GM12878 (cell line): Measurements from ENCODE around the gene TRIM25. TPM values are rescaled to one million over a fixed set of nuclear protein-coding genes. Genes with fewer than 3 reads are reported as not detected.

ENCODE experiments used
- ATAC-seq: fragments of 200-7000 bp; cut with Tn5 transposase; 3 replicates; pipeline ENCODE4 v1.9.1; 2020; ENCODE audit warnings: mild to moderate bottlenecking, moderate library complexity
- BruUV-seq: library from RNA; stranded (reverse); fragments of 400-500 nt; replicated peaks from 2 replicates; lab custom pipeline; 2021; lab: Mats Ljungman, UMichigan
- CTCF ChIA-PET: fragments of 300-600 bp; sonication (Branson Sonifier 250); formaldehyde crosslinking; extraction: SDS; loops from one replicate; lab custom pipeline; 2021; ENCODE audit warnings: inconsistent platforms; lab: Yijun Ruan, JAX
- POLR2A ChIA-PET: fragments of 350-600 bp; formaldehyde crosslinking; extraction: SDS; loops from one replicate; lab custom pipeline; 2021; ENCODE audit warnings: inconsistent platforms; lab: Charles Lee
- RAD21 ChIA-PET: fragments of 300-600 bp; sonication (Branson Sonifier 250); formaldehyde crosslinking; loops from one replicate; lab custom pipeline; 2023; ENCODE audit warnings: antibody characterized with exemption; ENCODE audit not compliant: unreplicated experiment; lab: Charles Lee
- SMC1A ChIA-PET: fragments of 300-600 bp; sonication (Branson Sonifier 250); formaldehyde crosslinking; loops from one replicate; lab custom pipeline; 2023; ENCODE audit not compliant: unreplicated experiment, uncharacterized antibody; lab: Charles Lee
- DNase-seq: peaks from one replicate; pipeline ENCODE4 v3.0.0-alpha.2; 2011; ENCODE audit warnings: low read depth, low spot score
- FAIRE-seq: peaks from 3 replicates; lab custom pipeline; 2011; peaks lifted over from hg19 to GRCh38; lab: Jason Lieb, UNC
- H2AFZ ChIP-seq: 2 replicates; pipeline ENCODE4 v1.6.0; 2011; ENCODE audit warnings: low read depth, low read length, control low read depth; ENCODE audit not compliant: control insufficient read depth
- H3K27ac ChIP-seq: 2 replicates; pipeline ENCODE4 v1.5.1; 2011; ENCODE audit warnings: control low read depth; ENCODE audit not compliant: control insufficient read depth, insufficient read depth
- H3K27me3 ChIP-seq, 2 experiments: replicated peaks in 1 of 2; 2 replicates each; pipeline versions ENCODE4 v1.6.0 to v1.6.1; 2011; ENCODE audit warnings: low read length in 1 of 2; ENCODE audit not compliant: control insufficient read depth in 2 of 2, insufficient read depth in 2 of 2
- H3K36me3 ChIP-seq, 2 experiments: 2 replicates each; pipeline ENCODE4 v1.5.1; 2011; ENCODE audit warnings: low read length in 1 of 2; ENCODE audit not compliant: control insufficient read depth in 2 of 2, insufficient read depth in 2 of 2
- H3K4me1 ChIP-seq: 2 replicates; pipeline ENCODE4 v1.6.1; 2011; ENCODE audit warnings: mild to moderate bottlenecking, low read length, moderate library complexity, mixed read lengths; ENCODE audit not compliant: control insufficient read depth, insufficient read depth
- H3K4me2 ChIP-seq: 2 replicates; pipeline ENCODE4 v1.6.0; 2011; ENCODE audit warnings: control low read depth; ENCODE audit not compliant: control insufficient read depth, insufficient read depth
- H3K4me3 ChIP-seq: fragments of 200-600 bp; sonication (generic); 2 replicates; pipeline ENCODE4 v1.5.1; 2016
- H3K79me2 ChIP-seq: 2 replicates; pipeline ENCODE4 v1.6.0; 2011; ENCODE audit warnings: low read length; ENCODE audit not compliant: control insufficient read depth, insufficient read depth
- H3K9ac ChIP-seq: 2 replicates; pipeline ENCODE4 v1.8.0; 2011; ENCODE audit warnings: low read length, control low read depth, mixed read lengths; ENCODE audit not compliant: control insufficient read depth, insufficient read depth
- H3K9me3 ChIP-seq: replicated peaks from 3 replicates; pipeline ENCODE4 v1.5.1; 2011; ENCODE audit warnings: mild to moderate bottlenecking, low read length; ENCODE audit not compliant: control insufficient read depth, insufficient read depth
- H4K20me1 ChIP-seq: 2 replicates; pipeline ENCODE4 v1.6.0; 2011; ENCODE audit not compliant: control insufficient read depth, insufficient read depth
- CHD1 ChIP-seq: IDR thresholded peaks from 2 replicates; pipeline ENCODE4 v1.6.1; 2012; ENCODE audit warnings: low read depth, low read length, improper control_type of control experiment
- ELK1 ChIP-seq: IDR thresholded peaks from 2 replicates; pipeline ENCODE4 v1.6.1; 2012; ENCODE audit warnings: low read depth, low read length, improper control_type of control experiment
- ZBTB33 ChIP-seq: fragments of 450-650 bp; IDR thresholded peaks from 2 replicates; pipeline ENCODE4 v1.6.1; 2017; ENCODE audit warnings: mild to moderate bottlenecking
- ZSCAN29 ChIP-seq: fragments of 450-650 bp; IDR thresholded peaks from 2 replicates; pipeline ENCODE4 v1.6.1; 2017; ENCODE audit warnings: mild to moderate bottlenecking, moderate library complexity
- WGBS: methylation state at CpG from one replicate; pipeline ENCODE4 v1.1.6; 2016; ENCODE audit warnings: low lambda C conversion rate; ENCODE audit not compliant: insufficient replicate concordance, insufficient coverage; ENCODE audit errors: missing lambda C conversion rate; 5-methylcytosine and 5-hydroxymethylcytosine counted together
- in situ Hi-C: fragments of 300-500 bp; cut with MboI; formaldehyde crosslinking; loops from 9 replicates; pipeline ENCODE4 v1.14.3; 2018; ENCODE audit warnings: mixed read lengths
- intact Hi-C: fragments of 100-400 bp; cut with micrococcal nuclease; formaldehyde crosslinking; loops from one replicate; pipeline ENCODE4 v1.14.2; 2022; ENCODE audit not compliant: unreplicated experiment
- polyA plus RNA-seq, 11 experiments: library from polyadenylated mRNA; depleted of rRNA in 4 of 11; unstranded in 6 of 11; stranded (reverse) in 5 of 11; fragments of >200 nt; fragmentation: Nextera tagmentation in 4 of 11; fragmentation: Illumina TruSeq in 1 of 11; extraction: Ambion mirVana in 4 of 11; extraction: Trizol in 1 of 11; gene quantifications; 1 replicate in 1 of 11; 2 replicates in 10 of 11; pipeline versions ENCODE4 v1.2.1 to v1.2.3, GENCODE V29; 2011 to 2016; ENCODE audit warnings: inconsistent platforms in 2 of 11, missing spikeins in 2 of 11, low read depth in 1 of 11
- total RNA-seq, 4 experiments: library from RNA; depleted of rRNA in 3 of 4; stranded (reverse); fragments of >200 nt in 3 of 4; fragmentation: Illumina TruSeq in 1 of 4; extraction: Trizol in 1 of 4; gene quantifications; 2 replicates each; pipeline versions ENCODE4 v1.2.1 to v1.2.3, GENCODE V29; 2013 to 2021

Gene TRIM25
- total and polyA plus RNA-seq, 10 of the 15 experiments (the other 5 are each of a cell fraction or from before 2014, with no cell fraction given), result 10.5 to 123 (median 51.3) TPM

- in situ Hi-C loops, result no loop called here
- 97% methylated on average over 4 of the region's 4 CpGs for WGBS
- RAD21 ChIA-PET, result no interaction called here
Observed at GRCh38 chr17:56934280-56934679, 20.4 kb upstream of the TRIM25 start.

More at GRCh38 chr17:56934280-56934679, 20.4 kb upstream of the TRIM25 start:
- Histone ChIP-seq H2AFZ (no peak overlapping the region), H3K4me2 (no peak overlapping the region), H3K9me3 (peaks cover 2% of the 10 kb centered on the region; the same call in 2 of the 3 replicates), H3K9ac (no peak overlapping the region), H3K4me3 (no peak overlapping the region), H3K27me3 (no peaks in the 10 kb centered on the region), H3K79me2 (no peaks in the 10 kb centered on the region), H4K20me1 (no peaks in the 10 kb centered on the region), H3K4me1 (no peaks in the 10 kb centered on the region), H3K27ac (no peak overlapping the region), H3K36me3 (peaks cover 0 to 10% of the 10 kb centered on the region in 2 experiments; a peak in 1 of 4 replicates)
- intact Hi-C loops, result no loop called here
- BruUV-seq, result no TSS peak
- ATAC-seq, result no peak
- no peak for FAIRE-seq
- SMC1A ChIA-PET, result no interaction called here
- no peak for DNase-seq
- TF ChIP-seq ELK1 (no peak), ZBTB33 (no peak), CHD1 (no peak), ZSCAN29 (no peak)
- CTCF ChIA-PET, result interaction anchor here (4.1 kb wide), 1 partner anchor 114 kb away, joined by 19 read pairs; no protein-coding TSS in a partner anchor
- POLR2A ChIA-PET, result no interaction called here
